Hepatocyte (in vitro differentiated cells): ENCODE measurements around the gene PGM2L1.

Experiments
- EZH2 ChIP-seq: fragments of 200-600 bp; sonication (generic); IDR thresholded peaks from 2 replicates; pipeline ENCODE4 v1.6.1; 2016; ENCODE audit warnings: antibody characterized with exemption, mild to moderate bottlenecking, borderline replicate concordance
- EZH2phosphoT487 ChIP-seq: fragments of 200-600 bp; sonication (generic); IDR thresholded peaks from one replicate; pipeline ENCODE4 v1.6.1; 2018; ENCODE audit warnings: antibody characterized with exemption, mild to moderate bottlenecking, low read depth, moderate library complexity; ENCODE audit not compliant: unreplicated experiment, severe bottlenecking
- TF ChIP-seq, protein P1 (sequence below): fragments of 200-600 bp; sonication (generic); IDR thresholded peaks from 2 replicates; pipeline ENCODE4 v1.5.1; 2016; ENCODE audit warnings: antibody characterized with exemption, mild to moderate bottlenecking; ENCODE audit not compliant: poor library complexity

DNA sequence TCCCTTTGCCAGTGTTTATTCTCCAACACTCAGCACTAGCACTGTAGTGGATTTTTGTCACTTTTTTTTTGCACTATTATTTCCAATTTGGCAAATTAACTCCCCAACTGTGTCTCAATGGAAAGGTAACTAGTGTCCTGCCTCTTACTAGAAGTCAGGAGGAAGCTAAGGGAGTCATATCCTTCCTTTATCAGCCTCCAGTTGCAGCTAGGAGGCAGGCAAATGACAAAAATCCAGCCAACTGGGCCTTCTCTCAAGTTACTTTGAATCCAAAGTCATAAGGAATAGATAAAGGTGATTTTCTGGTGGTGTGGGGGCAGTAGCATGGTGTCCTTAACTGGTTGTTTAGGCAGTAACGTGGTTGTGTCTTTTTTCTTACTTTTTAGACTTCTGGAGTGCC, 71.2 kb downstream of the PGM2L1 start:
- TF ChIP-seq, protein P1, sequence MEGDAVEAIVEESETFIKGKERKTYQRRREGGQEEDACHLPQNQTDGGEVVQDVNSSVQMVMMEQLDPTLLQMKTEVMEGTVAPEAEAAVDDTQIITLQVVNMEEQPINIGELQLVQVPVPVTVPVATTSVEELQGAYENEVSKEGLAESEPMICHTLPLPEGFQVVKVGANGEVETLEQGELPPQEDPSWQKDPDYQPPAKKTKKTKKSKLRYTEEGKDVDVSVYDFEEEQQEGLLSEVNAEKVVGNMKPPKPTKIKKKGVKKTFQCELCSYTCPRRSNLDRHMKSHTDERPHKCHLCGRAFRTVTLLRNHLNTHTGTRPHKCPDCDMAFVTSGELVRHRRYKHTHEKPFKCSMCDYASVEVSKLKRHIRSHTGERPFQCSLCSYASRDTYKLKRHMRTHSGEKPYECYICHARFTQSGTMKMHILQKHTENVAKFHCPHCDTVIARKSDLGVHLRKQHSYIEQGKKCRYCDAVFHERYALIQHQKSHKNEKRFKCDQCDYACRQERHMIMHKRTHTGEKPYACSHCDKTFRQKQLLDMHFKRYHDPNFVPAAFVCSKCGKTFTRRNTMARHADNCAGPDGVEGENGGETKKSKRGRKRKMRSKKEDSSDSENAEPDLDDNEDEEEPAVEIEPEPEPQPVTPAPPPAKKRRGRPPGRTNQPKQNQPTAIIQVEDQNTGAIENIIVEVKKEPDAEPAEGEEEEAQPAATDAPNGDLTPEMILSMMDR: no peak
- TF ChIP-seq EZH2: no peak
- no peak for TF ChIP-seq EZH2phosphoT487
